ENCODE results near the gene ALKBH5. TPM values are rescaled to one million over a fixed set of nuclear protein-coding genes. Genes with fewer than 3 reads are reported as not detected.

ALKBH5 gene
- total and polyA plus RNA-seq, 9 of the 15 experiments (the other 6 are each of a cell fraction or from before 2014, with no cell fraction given): 11.4 to 70.0 (median 47.4) TPM

GRCh38 chr17:18184143-18185031 is 759 bp downstream of the ALKBH5 start (continued):
- TF ChIP-seq CREB1 (IDR thresholded peaks at IDR 0.05): peak; percentile 82
- peak; percentile 71; the same call in 1 of the 2 replicates for TF ChIP-seq CREB1 (CRISPR knock-in tag; IDR thresholded peaks at IDR 0.05)
- TF ChIP-seq PHF8 (IDR thresholded peaks at IDR 0.05; ENCODE audit: borderline replicate concordance, low read length): no peak; the same call in 1 of the 2 replicates
- no peak for TF ChIP-seq ELK3 (CRISPR knock-in tag; IDR thresholded peaks at IDR 0.05)
- no peak for TF ChIP-seq ZNF277 (CRISPR knock-in tag; IDR thresholded peaks at IDR 0.05; ENCODE audit: borderline replicate concordance)
- TF ChIP-seq ZNF695 (CRISPR knock-in tag; IDR thresholded peaks at IDR 0.05): no peak
- TF ChIP-seq, protein P1, sequence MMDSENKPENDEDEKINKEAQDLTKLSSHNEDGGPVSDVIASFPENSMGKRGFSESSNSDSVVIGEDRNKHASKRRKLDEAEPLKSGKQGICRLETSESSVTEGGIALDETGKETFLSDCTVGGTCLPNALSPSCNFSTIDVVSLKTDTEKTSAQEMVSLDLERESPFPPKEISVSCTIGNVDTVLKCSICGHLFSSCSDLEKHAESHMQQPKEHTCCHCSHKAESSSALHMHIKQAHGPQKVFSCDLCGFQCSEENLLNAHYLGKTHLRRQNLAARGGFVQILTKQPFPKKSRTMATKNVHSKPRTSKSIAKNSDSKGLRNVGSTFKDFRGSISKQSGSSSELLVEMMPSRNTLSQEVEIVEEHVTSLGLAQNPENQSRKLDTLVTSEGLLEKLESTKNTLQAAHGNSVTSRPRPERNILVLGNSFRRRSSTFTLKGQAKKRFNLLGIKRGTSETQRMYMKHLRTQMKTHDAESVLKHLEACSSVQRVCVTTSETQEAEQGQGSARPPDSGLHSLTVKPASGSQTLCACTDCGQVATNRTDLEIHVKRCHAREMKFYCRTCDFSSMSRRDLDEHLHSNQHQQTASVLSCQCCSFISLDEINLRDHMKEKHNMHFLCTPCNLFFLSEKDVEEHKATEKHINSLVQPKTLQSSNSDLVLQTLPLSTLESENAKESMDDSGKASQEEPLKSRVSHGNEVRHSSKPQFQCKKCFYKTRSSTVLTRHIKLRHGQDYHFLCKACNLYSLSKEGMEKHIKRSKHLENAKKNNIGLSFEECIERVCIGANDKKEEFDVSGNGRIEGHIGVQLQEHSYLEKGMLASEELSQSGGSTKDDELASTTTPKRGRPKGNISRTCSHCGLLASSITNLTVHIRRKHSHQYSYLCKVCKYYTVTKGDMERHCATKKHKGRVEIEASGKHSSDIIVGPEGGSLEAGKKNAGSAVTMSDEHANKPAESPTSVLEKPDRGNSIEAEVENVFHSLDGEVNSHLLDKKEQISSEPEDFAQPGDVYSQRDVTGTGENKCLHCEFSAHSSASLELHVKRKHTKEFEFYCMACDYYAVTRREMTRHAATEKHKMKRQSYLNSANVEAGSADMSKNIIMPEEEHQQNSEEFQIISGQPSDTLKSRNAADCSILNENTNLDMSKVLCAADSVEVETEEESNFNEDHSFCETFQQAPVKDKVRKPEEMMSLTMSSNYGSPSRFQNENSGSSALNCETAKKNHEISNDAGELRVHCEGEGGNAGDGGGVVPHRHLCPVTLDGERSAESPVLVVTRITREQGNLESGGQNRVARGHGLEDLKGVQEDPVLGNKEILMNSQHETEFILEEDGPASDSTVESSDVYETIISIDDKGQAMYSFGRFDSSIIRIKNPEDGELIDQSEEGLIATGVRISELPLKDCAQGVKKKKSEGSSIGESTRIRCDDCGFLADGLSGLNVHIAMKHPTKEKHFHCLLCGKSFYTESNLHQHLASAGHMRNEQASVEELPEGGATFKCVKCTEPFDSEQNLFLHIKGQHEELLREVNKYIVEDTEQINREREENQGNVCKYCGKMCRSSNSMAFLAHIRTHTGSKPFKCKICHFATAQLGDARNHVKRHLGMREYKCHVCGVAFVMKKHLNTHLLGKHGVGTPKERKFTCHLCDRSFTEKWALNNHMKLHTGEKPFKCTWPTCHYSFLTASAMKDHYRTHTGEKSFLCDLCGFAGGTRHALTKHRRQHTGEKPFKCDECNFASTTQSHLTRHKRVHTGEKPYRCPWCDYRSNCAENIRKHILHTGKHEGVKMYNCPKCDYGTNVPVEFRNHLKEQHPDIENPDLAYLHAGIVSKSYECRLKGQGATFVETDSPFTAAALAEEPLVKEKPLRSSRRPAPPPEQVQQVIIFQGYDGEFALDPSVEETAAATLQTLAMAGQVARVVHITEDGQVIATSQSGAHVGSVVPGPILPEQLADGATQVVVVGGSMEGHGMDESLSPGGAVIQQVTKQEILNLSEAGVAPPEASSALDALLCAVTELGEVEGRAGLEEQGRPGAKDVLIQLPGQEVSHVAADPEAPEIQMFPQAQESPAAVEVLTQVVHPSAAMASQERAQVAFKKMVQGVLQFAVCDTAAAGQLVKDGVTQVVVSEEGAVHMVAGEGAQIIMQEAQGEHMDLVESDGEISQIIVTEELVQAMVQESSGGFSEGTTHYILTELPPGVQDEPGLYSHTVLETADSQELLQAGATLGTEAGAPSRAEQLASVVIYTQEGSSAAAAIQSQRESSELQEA (IDR thresholded peaks at IDR 0.05; ENCODE audit: low read depth): no peak
- TF ChIP-seq HOXB6 (CRISPR knock-in tag; IDR thresholded peaks at IDR 0.05; ENCODE audit: borderline replicate concordance): no peak
- TF ChIP-seq, protein P2, sequence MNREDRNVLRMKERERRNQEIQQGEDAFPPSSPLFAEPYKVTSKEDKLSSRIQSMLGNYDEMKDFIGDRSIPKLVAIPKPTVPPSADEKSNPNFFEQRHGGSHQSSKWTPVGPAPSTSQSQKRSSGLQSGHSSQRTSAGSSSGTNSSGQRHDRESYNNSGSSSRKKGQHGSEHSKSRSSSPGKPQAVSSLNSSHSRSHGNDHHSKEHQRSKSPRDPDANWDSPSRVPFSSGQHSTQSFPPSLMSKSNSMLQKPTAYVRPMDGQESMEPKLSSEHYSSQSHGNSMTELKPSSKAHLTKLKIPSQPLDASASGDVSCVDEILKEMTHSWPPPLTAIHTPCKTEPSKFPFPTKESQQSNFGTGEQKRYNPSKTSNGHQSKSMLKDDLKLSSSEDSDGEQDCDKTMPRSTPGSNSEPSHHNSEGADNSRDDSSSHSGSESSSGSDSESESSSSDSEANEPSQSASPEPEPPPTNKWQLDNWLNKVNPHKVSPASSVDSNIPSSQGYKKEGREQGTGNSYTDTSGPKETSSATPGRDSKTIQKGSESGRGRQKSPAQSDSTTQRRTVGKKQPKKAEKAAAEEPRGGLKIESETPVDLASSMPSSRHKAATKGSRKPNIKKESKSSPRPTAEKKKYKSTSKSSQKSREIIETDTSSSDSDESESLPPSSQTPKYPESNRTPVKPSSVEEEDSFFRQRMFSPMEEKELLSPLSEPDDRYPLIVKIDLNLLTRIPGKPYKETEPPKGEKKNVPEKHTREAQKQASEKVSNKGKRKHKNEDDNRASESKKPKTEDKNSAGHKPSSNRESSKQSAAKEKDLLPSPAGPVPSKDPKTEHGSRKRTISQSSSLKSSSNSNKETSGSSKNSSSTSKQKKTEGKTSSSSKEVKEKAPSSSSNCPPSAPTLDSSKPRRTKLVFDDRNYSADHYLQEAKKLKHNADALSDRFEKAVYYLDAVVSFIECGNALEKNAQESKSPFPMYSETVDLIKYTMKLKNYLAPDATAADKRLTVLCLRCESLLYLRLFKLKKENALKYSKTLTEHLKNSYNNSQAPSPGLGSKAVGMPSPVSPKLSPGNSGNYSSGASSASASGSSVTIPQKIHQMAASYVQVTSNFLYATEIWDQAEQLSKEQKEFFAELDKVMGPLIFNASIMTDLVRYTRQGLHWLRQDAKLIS (CRISPR knock-in tag; IDR thresholded peaks at IDR 0.05): peak; percentile 72; the same call in 1 of the 2 replicates
